ENCODE results near the gene SLC29A3.

DNA sequence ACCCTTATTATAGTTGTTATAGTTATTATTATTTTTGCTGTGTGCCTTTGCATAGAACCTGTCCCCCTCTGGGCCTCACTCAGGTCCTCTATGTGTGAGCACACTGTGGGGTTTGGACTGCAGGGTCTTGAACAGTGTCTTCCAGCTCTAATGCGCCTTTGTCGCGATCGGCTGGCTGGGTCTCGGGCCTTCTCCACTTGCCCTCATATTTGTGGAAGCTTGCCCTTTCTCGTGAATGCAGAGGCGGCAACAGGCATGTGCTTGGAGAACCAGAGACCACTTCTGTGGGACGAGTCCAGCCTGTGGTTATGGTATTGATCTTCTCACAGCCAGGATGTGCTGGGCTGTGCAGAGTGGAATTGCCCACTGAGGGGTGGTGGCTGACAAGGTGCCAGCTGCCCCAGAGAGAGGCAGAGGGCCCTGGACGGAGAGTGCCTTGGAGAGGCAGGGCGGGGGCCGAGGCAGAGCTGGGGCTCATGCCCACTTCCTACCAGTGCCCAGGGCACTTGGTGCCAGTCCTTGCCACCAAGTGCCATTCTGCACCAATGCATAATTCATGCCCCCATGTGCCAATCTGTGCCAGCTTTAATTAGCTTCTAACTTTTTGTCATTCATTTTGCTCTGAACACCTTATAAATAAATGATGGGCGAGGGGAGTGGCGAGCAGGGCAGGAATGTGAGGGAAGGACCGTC is 70.9 kb downstream of the SLC29A3 start:
- TF ChIP-seq POLR2AphosphoS5 (IDR thresholded peaks at IDR 0.05; ENCODE audit: borderline replicate concordance, low read depth, low read length) (no peak), EZH2 (IDR thresholded peaks at IDR 0.05) (no peak), FOXP2 (optimal IDR thresholded peaks at IDR 0.05; ENCODE audit: control extremely low read depth, extremely low read length, insufficient read depth) (no peak)

All from SK-N-MC (cell line).